HepG2 (cell line): ENCODE measurements around the gene LYRM4. TPM values are rescaled to one million over a fixed set of nuclear protein-coding genes. Genes with fewer than 3 reads are reported as not detected.

Experiments used
- ATF4 ChIP-seq, 2 experiments: fragments of 450-650 bp in 1 of 2; sonication (generic) in 1 of 2; formaldehyde crosslinking; IDR thresholded peaks; 2 replicates each; pipeline versions ENCODE4 v1.5.0 to v1.8.0; 2020 to 2022; ENCODE audit warnings: mild to moderate bottlenecking in 1 of 2, missing genetic modification reagents in 1 of 2
- ATF6 ChIP-seq: sonication (generic); formaldehyde crosslinking; conservative IDR thresholded peaks from 2 replicates; pipeline ENCODE4 v1.4.0; 2020; ENCODE audit warnings: missing genetic modification reagents
- FOSL2 ChIP-seq: sonication (generic); formaldehyde crosslinking; IDR thresholded peaks from 2 replicates; pipeline ENCODE4 v1.4.0; 2020; ENCODE audit warnings: missing genetic modification reagents
- FOXO1 ChIP-seq: sonication (generic); formaldehyde crosslinking; IDR thresholded peaks from 2 replicates; pipeline ENCODE4 v1.4.0; 2020; ENCODE audit warnings: missing genetic modification reagents
- GMEB2 ChIP-seq: IDR thresholded peaks from 2 replicates; pipeline ENCODE4 v1.6.1; 2016; ENCODE audit warnings: missing biosample characterization, missing genetic modification reagents, low read depth
- HIC2 ChIP-seq: sonication (generic); formaldehyde crosslinking; IDR thresholded peaks from 2 replicates; pipeline ENCODE4 v1.9.0; 2022; ENCODE audit warnings: low read depth, missing genetic modification reagents
- KLF16 ChIP-seq, 2 experiments: sonication (generic) in 1 of 2; formaldehyde crosslinking in 1 of 2; IDR thresholded peaks; 2 replicates each; pipeline versions ENCODE4 v1.6.1 to v1.8.0; 2016 to 2023; ENCODE audit warnings: missing genetic modification reagents in 2 of 2, missing compliant biosample characterization in 1 of 2
- NFRKB ChIP-seq: fragments of 450-650 bp; IDR thresholded peaks from 2 replicates; pipeline ENCODE4 v1.6.1; 2017
- RBM39 ChIP-seq: fragments of 200-400 bp; formaldehyde crosslinking; IDR thresholded peaks from one replicate; pipeline ENCODE4 v1.6.1; 2018; ENCODE audit warnings: antibody characterized with exemption, mild to moderate bottlenecking, low read depth, low read length; ENCODE audit not compliant: poor library complexity, severe bottlenecking
- SMARCC2 ChIP-seq: fragments of 450-650 bp; IDR thresholded peaks from 2 replicates; pipeline ENCODE4 v1.6.1; 2017; ENCODE audit warnings: antibody characterized with exemption, mild to moderate bottlenecking
- SRY ChIP-seq: sonication (generic); formaldehyde crosslinking; IDR thresholded peaks from 2 replicates; pipeline ENCODE4 v1.8.0; 2022; ENCODE audit warnings: mild to moderate bottlenecking, missing genetic modification reagents
- THRA ChIP-seq: sonication (generic); formaldehyde crosslinking; IDR thresholded peaks from 2 replicates; pipeline ENCODE4 v1.4.0; 2020; ENCODE audit warnings: missing genetic modification reagents, borderline replicate concordance
- TRIM22 ChIP-seq: fragments of 450-650 bp; IDR thresholded peaks from 2 replicates; pipeline ENCODE4 v1.6.1; 2017
- ZFX ChIP-seq: sonication (generic); formaldehyde crosslinking; IDR thresholded peaks from 2 replicates; pipeline ENCODE4 v1.4.0; 2020; ENCODE audit warnings: mild to moderate bottlenecking, low read depth, missing genetic modification reagents, moderate library complexity
- ZFYVE20 ChIP-seq: sonication (generic); formaldehyde crosslinking; IDR thresholded peaks from 2 replicates; pipeline ENCODE4 v1.8.0; 2023; ENCODE audit warnings: low read depth, mild to moderate bottlenecking, moderate library complexity, missing genetic modification reagents, borderline replicate concordance
- ZNF550 ChIP-seq: sonication (generic); formaldehyde crosslinking; IDR thresholded peaks from 2 replicates; pipeline ENCODE4 v1.4.0; 2020; ENCODE audit warnings: mild to moderate bottlenecking, missing genetic modification reagents, borderline replicate concordance
- ZNF816 ChIP-seq: sonication (generic); formaldehyde crosslinking; IDR thresholded peaks from 2 replicates; pipeline ENCODE4 v1.8.0; 2022; ENCODE audit warnings: missing genetic modification reagents, mild to moderate bottlenecking, borderline replicate concordance
- ZSCAN29 ChIP-seq: sonication (generic); formaldehyde crosslinking; conservative IDR thresholded peaks from 2 replicates; pipeline ENCODE4 v1.4.0; 2020; ENCODE audit warnings: mild to moderate bottlenecking, missing genetic modification reagents
- ZSCAN31 ChIP-seq: sonication (generic); formaldehyde crosslinking; IDR thresholded peaks from 2 replicates; pipeline ENCODE4 v1.5.0; 2020; ENCODE audit warnings: low read depth, mild to moderate bottlenecking, missing genetic modification reagents
- polyA plus RNA-seq, 8 experiments: library from polyadenylated mRNA; depleted of rRNA in 3 of 8; stranded (reverse) in 7 of 8; unstranded in 1 of 8; fragments of >200 nt; fragmentation: Illumina TruSeq in 4 of 8; extraction: Trizol in 4 of 8; gene quantifications; 2 replicates each; pipeline versions ENCODE4 v1.2.1 to v1.2.3, GENCODE V29; 2011 to 2016; ENCODE audit warnings: low read depth in 4 of 8, missing spikeins in 1 of 8, mixed read lengths in 1 of 8; ENCODE audit not compliant: insufficient read depth in 1 of 8
- total RNA-seq, 5 experiments: library from RNA; depleted of rRNA; stranded (reverse); fragments of >200 nt; fragmentation: Illumina TruSeq; extraction: Trizol; gene quantifications; 2 replicates each; pipeline ENCODE4 v1.2.3, GENCODE V29; 2016; ENCODE audit warnings: low read depth in 1 of 5

LYRM4 gene
- total and polyA plus RNA-seq, 2 of the 13 experiments (the other 11 are each of a cell fraction or from before 2014, with no cell fraction given) = 64.6 to 67.5 TPM

- TF ChIP-seq ATF4 (CRISPR knock-in tag; IDR thresholded peaks at IDR 0.05) (peak; percentile 36 to 99; a peak in 2 of 4 replicates), HIC2 (CRISPR knock-in tag) (no peak), THRA (CRISPR knock-in tag) (peak; percentile 82), SRY (CRISPR knock-in tag) (no peak; the same call in 1 of the 2 replicates), ZSCAN29 (CRISPR knock-in tag) (peak; percentile 83; the same call in 1 of the 2 replicates), RBM39 (no peak), ZNF550 (CRISPR knock-in tag) (no peak), ZSCAN31 (CRISPR knock-in tag) (peak; percentile 68), GMEB2 (CRISPR knock-in tag) (no peak), ZFYVE20 (CRISPR knock-in tag) (no peak), TRIM22 (no peak), ATF6 (CRISPR knock-in tag) (no peak), SMARCC2 (no peak), ZNF816 (CRISPR knock-in tag) (no peak), KLF16 (CRISPR knock-in tag; IDR thresholded peaks at IDR 0.05) (peak in 1 of 2 experiments; percentile 84; a peak in 2 of 4 replicates), FOSL2 (peak; percentile 75), ZFX (CRISPR knock-in tag) (peak; percentile 66), FOXO1 (CRISPR knock-in tag) (peak; percentile 91), NFRKB (no peak)
These were observed 54.6 kb downstream of the LYRM4 start (continued) for GRCh38 chr6:5205877-5206850.
